Muscle of back (tissue), 11 donors: ENCODE results near the gene PCDHGA1. TPM values are rescaled to one million over a fixed set of nuclear protein-coding genes. Genes with fewer than 3 reads are reported as not detected.

Experiments used
- DNase-seq, 3 donors: peaks; one replicate each; pipeline versions ENCODE4 v3.0.0 to v3.0.0-alpha.2; 2013
- polyA plus RNA-seq, 10 donors: library from polyadenylated mRNA; unstranded; fragments of 120-200 nt; gene quantifications; one replicate each; pipeline ENCODE4 v1.2.1, GENCODE V29; 2013; ENCODE audit not compliant: insufficient read length in 10 of 10

The PCDHGA1 gene
- polyA plus RNA-seq, 10 donors: 0.38 to 0.64 (median 0.54) TPM

GRCh38 chr5:141527426-141527825 lies 197.1 kb downstream of the PCDHGA1 start:
- no peak for DNase-seq

- DNase-seq: peak; percentile 65 to 94 (median 88)
Observed at GRCh38 chr5:141528291-141528984, 198.1 kb downstream of the PCDHGA1 start.

- DNase-seq: peak in 1 of 3 donors; percentile 51
Observed at GRCh38 chr5:141529002-141529401, 198.7 kb downstream of the PCDHGA1 start.

- DNase-seq: no peak
Observed at GRCh38 chr5:141529873-141530272, 199.6 kb downstream of the PCDHGA1 start.

- no peak for DNase-seq
Observed at GRCh38 chr5:141532726-141533125, 202.4 kb downstream of the PCDHGA1 start.

GRCh38 chr5:141533897-141534296 lies 203.6 kb downstream of the PCDHGA1 start:
- DNase-seq: no peak

- DNase-seq: no peak
Observed at GRCh38 chr5:141534492-141535213, 204.3 kb downstream of the PCDHGA1 start.

- no peak for DNase-seq
Observed at GRCh38 chr5:141543053-141543452, 212.7 kb downstream of the PCDHGA1 start.

- DNase-seq: peak in 1 of 3 donors; percentile 16
Observed at GRCh38 chr5:141547488-141547887, 217.2 kb downstream of the PCDHGA1 start.

GRCh38 chr5:141547921-141548320 lies 217.6 kb downstream of the PCDHGA1 start:
- no peak for DNase-seq

GRCh38 chr5:141557681-141558136 lies 227.4 kb downstream of the PCDHGA1 start:
- DNase-seq: peak; percentile 93 to 98 (median 96)

- DNase-seq: no peak
Observed at GRCh38 chr5:141558150-141558549, 227.8 kb downstream of the PCDHGA1 start.

GRCh38 chr5:141559461-141559860 lies 229.1 kb downstream of the PCDHGA1 start:
- peak in 1 of 3 donors; percentile 32 for DNase-seq

GRCh38 chr5:141560151-141560550 lies 229.8 kb downstream of the PCDHGA1 start:
- peak in 2 of 3 donors; percentile 27 to 58 for DNase-seq

- peak; percentile 95 to 98 (median 96) for DNase-seq
Observed at GRCh38 chr5:141560725-141561483, 230.6 kb downstream of the PCDHGA1 start.

Other genes starting within 250 kb of the PCDHGA1 start
- gene PCDHB2, start 235.9 kb upstream of the PCDHGA1 start, polyA plus RNA-seq: 1 to 10 TPM; 2.3 to 5.9 (median 4.2) TPM
- gene PCDHB3, start 230.0 kb upstream of the PCDHGA1 start, polyA plus RNA-seq: 1 to 10 TPM; 1.6 to 2.8 (median 2.0) TPM
- gene PCDHB4, start 208.7 kb upstream of the PCDHGA1 start, polyA plus RNA-seq: 1 to 10 TPM; 2.8 to 4.6 (median 3.1) TPM
- gene PCDHB5, start 195.3 kb upstream of the PCDHGA1 start, polyA plus RNA-seq: 1 to 10 TPM; 2.7 to 5.1 (median 3.9) TPM
- gene PCDHB6, start 180.5 kb upstream of the PCDHGA1 start, polyA plus RNA-seq: 1 to 10 TPM; 1.3 to 2.5 (median 1.8) TPM
- gene PCDHB7, start 157.9 kb upstream of the PCDHGA1 start, polyA plus RNA-seq: 1 to 10 TPM; 1.8 to 3.5 (median 2.6) TPM
- gene PCDHB8, start 152.7 kb upstream of the PCDHGA1 start, polyA plus RNA-seq: 1 to 10 TPM in 8 of 10 donors, under 1 TPM in 2; 0.34 to 2.4 (median 1.3) TPM
- gene PCDHB16, start 148.1 kb upstream of the PCDHGA1 start, polyA plus RNA-seq: 1 to 10 TPM; 2.3 to 6.1 (median 4.2) TPM
- 1 to 10 TPM; 1.4 to 3.9 (median 2.5) TPM for gene PCDHB9, start 143.4 kb upstream of the PCDHGA1 start, polyA plus RNA-seq
- gene PCDHB10, start 138.2 kb upstream of the PCDHGA1 start, polyA plus RNA-seq: 1 to 10 TPM; 3.6 to 6.4 (median 4.9) TPM
- 1 to 10 TPM; 1.6 to 3.5 (median 2.7) TPM for gene PCDHB11, start 130.9 kb upstream of the PCDHGA1 start, polyA plus RNA-seq
- 1 to 10 TPM; 2.3 to 3.7 (median 2.8) TPM for gene PCDHB12, start 121.8 kb upstream of the PCDHGA1 start, polyA plus RNA-seq
- gene PCDHB13, start 116.6 kb upstream of the PCDHGA1 start, polyA plus RNA-seq: 1 to 10 TPM; 2.3 to 3.6 (median 2.6) TPM
- gene PCDHB14, start 107.2 kb upstream of the PCDHGA1 start, polyA plus RNA-seq: 1 to 10 TPM; 5.3 to 8.1 (median 6.6) TPM
- gene PCDHB15, start 85.1 kb upstream of the PCDHGA1 start, polyA plus RNA-seq: 1 to 10 TPM; 5.9 to 9.7 (median 7.8) TPM
- under 1 TPM in 1 of 10 donors, not detected in 9; 0.17 TPM for gene SLC25A2, start 26.5 kb upstream of the PCDHGA1 start, polyA plus RNA-seq
- 10 to 100 TPM; 74.5 to 97.2 (median 82.8) TPM for gene TAF7, start 9.7 kb upstream of the PCDHGA1 start, polyA plus RNA-seq
- 1 to 10 TPM; 1.7 to 3.1 (median 2.4) TPM for gene PCDHGA2, start 8.2 kb downstream of the PCDHGA1 start, polyA plus RNA-seq
- gene PCDHGA3, start 13.3 kb downstream of the PCDHGA1 start, polyA plus RNA-seq: 1 to 10 TPM; 1.2 to 1.7 (median 1.4) TPM
- gene PCDHGB1, start 19.6 kb downstream of the PCDHGA1 start, polyA plus RNA-seq: under 1 TPM; 0.36 to 0.88 (median 0.60) TPM
- gene PCDHGA4, start 24.5 kb downstream of the PCDHGA1 start, polyA plus RNA-seq: 1 to 10 TPM; 1.1 to 1.8 (median 1.3) TPM
- 1 to 10 TPM; 1.9 to 2.6 (median 2.2) TPM for gene PCDHGB2, start 29.5 kb downstream of the PCDHGA1 start, polyA plus RNA-seq
- gene PCDHGA5, start 33.6 kb downstream of the PCDHGA1 start, polyA plus RNA-seq: 1 to 10 TPM; 1.9 to 3.3 (median 2.6) TPM
- gene PCDHGB3, start 39.7 kb downstream of the PCDHGA1 start, polyA plus RNA-seq: 1 to 10 TPM in 9 of 10 donors, under 1 TPM in 1; 0.99 to 1.7 (median 1.4) TPM
- gene PCDHGA6, start 43.4 kb downstream of the PCDHGA1 start, polyA plus RNA-seq: 1 to 10 TPM; 2.4 to 5.4 (median 3.4) TPM
- 1 to 10 TPM; 1.2 to 2.0 (median 1.4) TPM for gene PCDHGA7, start 52.2 kb downstream of the PCDHGA1 start, polyA plus RNA-seq
- 1 to 10 TPM; 1.7 to 3.9 (median 2.5) TPM for gene PCDHGB4, start 57.2 kb downstream of the PCDHGA1 start, polyA plus RNA-seq
- under 1 TPM; 0.43 to 0.83 (median 0.57) TPM for gene PCDHGA8, start 62.1 kb downstream of the PCDHGA1 start, polyA plus RNA-seq
- gene PCDHGB5, start 67.4 kb downstream of the PCDHGA1 start, polyA plus RNA-seq: 1 to 10 TPM; 2.5 to 7.0 (median 4.1) TPM
- 1 to 10 TPM; 3.4 to 5.3 (median 3.8) TPM for gene PCDHGA9, start 72.3 kb downstream of the PCDHGA1 start, polyA plus RNA-seq
- 1 to 10 TPM; 2.7 to 6.8 (median 4.3) TPM for gene PCDHGB6, start 77.5 kb downstream of the PCDHGA1 start, polyA plus RNA-seq
- 1 to 10 TPM; 1.2 to 2.8 (median 1.8) TPM for gene PCDHGA10, start 82.5 kb downstream of the PCDHGA1 start, polyA plus RNA-seq
- 10 to 100 TPM in 1 of 10 donors, 1 to 10 TPM in 9; 7.4 to 11.7 (median 8.2) TPM for gene PCDHGB7, start 87.2 kb downstream of the PCDHGA1 start, polyA plus RNA-seq
- 1 to 10 TPM; 2.9 to 4.8 (median 3.3) TPM for gene PCDHGA11, start 90.5 kb downstream of the PCDHGA1 start, polyA plus RNA-seq
- gene PCDHGA12, start 100.0 kb downstream of the PCDHGA1 start, polyA plus RNA-seq: 1 to 10 TPM; 1.2 to 3.1 (median 2.3) TPM
- 100 to 1,000 TPM in 8 of 10 donors, 10 to 100 TPM in 2; 95.8 to 177 (median 115) TPM for gene PCDHGC3, start 145.5 kb downstream of the PCDHGA1 start, polyA plus RNA-seq
- 1 to 10 TPM in 9 of 10 donors, under 1 TPM in 1; 0.93 to 2.2 (median 1.6) TPM for gene PCDHGC4, start 154.5 kb downstream of the PCDHGA1 start, polyA plus RNA-seq
- 1 to 10 TPM in 1 of 10 donors, under 1 TPM in 9; 0.25 to 1.4 (median 0.44) TPM for gene PCDHGC5, start 158.6 kb downstream of the PCDHGA1 start, polyA plus RNA-seq